ENCODE results near the gene RS1. TPM values are rescaled to one million over a fixed set of nuclear protein-coding genes. Genes with fewer than 3 reads are reported as not detected.

The RS1 gene
- total and polyA plus RNA-seq, 2 of the 4 experiments (the other 2 are of a cell fraction) = not detected

- no peak overlapping the region for H4K91ac ChIP-seq (ENCODE audit: insufficient read depth, low read depth, low read length)
- ATAC-seq (ENCODE audit: low read depth) = no peak
- no TSS peak for BruUV-seq (replicated peaks)
- no peak overlapping the region for H2BK15ac ChIP-seq (ENCODE audit: low read depth, low read length)
- H3K4me2 ChIP-seq (ENCODE audit: low read depth, low read length) = no peak overlapping the region
- TF ChIP-seq ELK1 (IDR thresholded peaks at IDR 0.05; ENCODE audit: borderline replicate concordance, low read depth, low read length) = no peak
- H3K4me3 ChIP-seq (ENCODE audit: insufficient read depth, low read depth, low read length) = no peak overlapping the region
- H3K36me3 ChIP-seq (ENCODE audit: control insufficient read depth, insufficient read depth, low read length) = no peaks in the 10 kb centered on the region
- H2BK5ac ChIP-seq (ENCODE audit: low read depth, low read length, poor library complexity, severe bottlenecking) = no peak overlapping the region
- H2BK120ac ChIP-seq (ENCODE audit: low read depth, low read length) = no peak overlapping the region
- H3K56ac ChIP-seq (ENCODE audit: extremely low read depth, insufficient read depth, low read length) = no peak overlapping the region
- no peaks in the 10 kb centered on the region for H3K9me3 ChIP-seq (ENCODE audit: control insufficient read depth, insufficient read depth, low read length)
- H3K9me1 ChIP-seq (ENCODE audit: insufficient read depth, low read length) = no peaks in the 10 kb centered on the region
- no peak overlapping the region for H3K18ac ChIP-seq (ENCODE audit: low read depth, low read length)
- in situ Hi-C loops (cut with MboI; ENCODE audit: low sequenced_read_pairs) = no loop called here
- intact Hi-C loops (cut with micrococcal nuclease) = no loop called here
- no peak overlapping the region for H2AK9ac ChIP-seq (replicated peaks; ENCODE audit: low read depth, low read length, poor library complexity)
- no peak overlapping the region for H3K4ac ChIP-seq (ENCODE audit: low read depth, low read length)
- H2AFZ ChIP-seq (replicated peaks; ENCODE audit: low read length, poor library complexity) = no peak overlapping the region
- H2BK20ac ChIP-seq (ENCODE audit: low read depth, low read length) = no peak overlapping the region
- no peaks in the 10 kb centered on the region for H3K79me1 ChIP-seq (ENCODE audit: low read depth in 1 of 2, low read length in 2 of 2)
- no CpG with 5 or more reads among the region's 4 CpGs for WGBS, 2 experiments (ENCODE audit: extremely low coverage in 2 of 2, insufficient read length in 1 of 2)
- no peaks in the 10 kb centered on the region for H4K20me1 ChIP-seq (ENCODE audit: insufficient read depth, low read length)
- H3K27me3 ChIP-seq (ENCODE audit: control insufficient read depth, insufficient read depth, low read length) = no peaks in the 10 kb centered on the region
- DNase-seq = no peak
- H2AK5ac ChIP-seq (ENCODE audit: low read depth, low read length) = no peak overlapping the region
- CTCF ChIA-PET = no interaction called here
- no peak overlapping the region for H3K27ac ChIP-seq (ENCODE audit: insufficient read depth, low read length)
- no peak overlapping the region for H4K5ac ChIP-seq (ENCODE audit: low read depth, low read length)
- no peak overlapping the region for H3K23ac ChIP-seq (ENCODE audit: low read depth, low read length)
- H3K9ac ChIP-seq (ENCODE audit: low read depth, low read length) = no peak overlapping the region
- POLR2A ChIA-PET (ENCODE audit: unreplicated experiment) = no interaction called here
- H4K8ac ChIP-seq (ENCODE audit: low read depth in 2 of 2, low read length in 2 of 2) = no peak overlapping the region
- H3K4me1 ChIP-seq (ENCODE audit: control insufficient read depth, insufficient read depth, low read length) = no peaks in the 10 kb centered on the region
- no peak overlapping the region for H3K14ac ChIP-seq (replicated peaks; ENCODE audit: low read depth, low read length)
- dilution Hi-C loops (cut with HindIII; ENCODE audit: low sequenced_read_pairs, unreplicated experiment) = no loop called here
Measured at GRCh38 chrX:18719852-18720251, 47.9 kb upstream of the RS1 start.

All from IMR-90 (cell line).